ENCODE results near the gene VTCN1.

GRCh38 chr1:117177376-117177775 is 33.4 kb downstream of the VTCN1 start:
- no peak for TF ChIP-seq CTCF (IDR thresholded peaks at IDR 0.05)
- TF ChIP-seq POLR2A (IDR thresholded peaks at IDR 0.05): no peak
